Liver (tissue), 3 donors: ENCODE measurements around the gene TMEM163.

Source experiments
- EGR1 ChIP-seq, 2 donors: IDR thresholded peaks; 2 replicates each; pipeline ENCODE4 v1.6.1; 2016 to 2018; ENCODE audit warnings: antibody characterized with exemption in 2 of 2, low read depth in 2 of 2
- JUND ChIP-seq, 2 donors: IDR thresholded peaks; 2 replicates each; pipeline ENCODE4 v1.6.1; 2016; ENCODE audit warnings: antibody characterized with exemption in 2 of 2
- RAD21 ChIP-seq, 2 donors: IDR thresholded peaks; 2 replicates each; pipeline ENCODE4 v1.6.1; 2016; ENCODE audit warnings: antibody characterized with exemption in 2 of 2, mild to moderate bottlenecking in 2 of 2
- TAF1 ChIP-seq: conservative IDR thresholded peaks from 2 replicates; pipeline ENCODE4 v1.6.1; 2016; ENCODE audit warnings: antibody characterized with exemption, mild to moderate bottlenecking
- TF ChIP-seq, protein P1 (sequence below): fragments of 150-350 bp; IDR thresholded peaks from 2 replicates; pipeline ENCODE4 v1.5.1; 2017; ENCODE audit warnings: improper control_type of control experiment, low read depth, low read length; ENCODE audit not compliant: missing input control
- TF ChIP-seq, protein P2 (sequence below): IDR thresholded peaks from 2 replicates; pipeline ENCODE4 v1.6.1; 2016; ENCODE audit warnings: antibody characterized with exemption, mild to moderate bottlenecking
- TF ChIP-seq, protein P3 (sequence below): IDR thresholded peaks from 2 replicates; pipeline ENCODE4 v1.6.1; 2016; ENCODE audit warnings: antibody characterized with exemption
- donor health status: healthy.
- donor health status: healthy.

DNA sequence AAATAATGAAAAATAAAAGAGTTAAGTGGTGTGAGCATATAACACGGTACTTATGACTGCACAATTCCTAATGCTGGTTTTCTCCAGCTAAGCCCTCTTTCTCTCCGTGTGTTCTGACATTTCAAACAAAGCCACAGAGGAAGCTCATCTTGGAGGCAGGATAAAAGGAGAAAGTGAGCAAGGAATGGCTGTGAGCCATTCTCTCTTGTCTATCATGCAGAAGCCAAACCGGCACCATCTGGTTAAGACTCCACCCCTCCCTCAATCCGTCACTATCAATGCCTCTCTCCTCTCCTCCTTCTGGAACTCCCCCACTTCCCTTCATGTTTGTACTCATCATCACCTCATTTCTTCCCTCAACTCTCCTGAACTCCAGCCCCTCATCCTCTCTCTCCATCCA lies 210.4 kb downstream of the TMEM163 start:
- TF ChIP-seq, protein P1, sequence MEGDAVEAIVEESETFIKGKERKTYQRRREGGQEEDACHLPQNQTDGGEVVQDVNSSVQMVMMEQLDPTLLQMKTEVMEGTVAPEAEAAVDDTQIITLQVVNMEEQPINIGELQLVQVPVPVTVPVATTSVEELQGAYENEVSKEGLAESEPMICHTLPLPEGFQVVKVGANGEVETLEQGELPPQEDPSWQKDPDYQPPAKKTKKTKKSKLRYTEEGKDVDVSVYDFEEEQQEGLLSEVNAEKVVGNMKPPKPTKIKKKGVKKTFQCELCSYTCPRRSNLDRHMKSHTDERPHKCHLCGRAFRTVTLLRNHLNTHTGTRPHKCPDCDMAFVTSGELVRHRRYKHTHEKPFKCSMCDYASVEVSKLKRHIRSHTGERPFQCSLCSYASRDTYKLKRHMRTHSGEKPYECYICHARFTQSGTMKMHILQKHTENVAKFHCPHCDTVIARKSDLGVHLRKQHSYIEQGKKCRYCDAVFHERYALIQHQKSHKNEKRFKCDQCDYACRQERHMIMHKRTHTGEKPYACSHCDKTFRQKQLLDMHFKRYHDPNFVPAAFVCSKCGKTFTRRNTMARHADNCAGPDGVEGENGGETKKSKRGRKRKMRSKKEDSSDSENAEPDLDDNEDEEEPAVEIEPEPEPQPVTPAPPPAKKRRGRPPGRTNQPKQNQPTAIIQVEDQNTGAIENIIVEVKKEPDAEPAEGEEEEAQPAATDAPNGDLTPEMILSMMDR: no peak
- TF ChIP-seq JUND (IDR thresholded peaks at IDR 0.05) (no peak), RAD21 (IDR thresholded peaks at IDR 0.05) (no peak), TAF1 (no peak), EGR1 (IDR thresholded peaks at IDR 0.05; ENCODE audit: low read depth in 2 of 2) (no peak)
- TF ChIP-seq, protein P2, sequence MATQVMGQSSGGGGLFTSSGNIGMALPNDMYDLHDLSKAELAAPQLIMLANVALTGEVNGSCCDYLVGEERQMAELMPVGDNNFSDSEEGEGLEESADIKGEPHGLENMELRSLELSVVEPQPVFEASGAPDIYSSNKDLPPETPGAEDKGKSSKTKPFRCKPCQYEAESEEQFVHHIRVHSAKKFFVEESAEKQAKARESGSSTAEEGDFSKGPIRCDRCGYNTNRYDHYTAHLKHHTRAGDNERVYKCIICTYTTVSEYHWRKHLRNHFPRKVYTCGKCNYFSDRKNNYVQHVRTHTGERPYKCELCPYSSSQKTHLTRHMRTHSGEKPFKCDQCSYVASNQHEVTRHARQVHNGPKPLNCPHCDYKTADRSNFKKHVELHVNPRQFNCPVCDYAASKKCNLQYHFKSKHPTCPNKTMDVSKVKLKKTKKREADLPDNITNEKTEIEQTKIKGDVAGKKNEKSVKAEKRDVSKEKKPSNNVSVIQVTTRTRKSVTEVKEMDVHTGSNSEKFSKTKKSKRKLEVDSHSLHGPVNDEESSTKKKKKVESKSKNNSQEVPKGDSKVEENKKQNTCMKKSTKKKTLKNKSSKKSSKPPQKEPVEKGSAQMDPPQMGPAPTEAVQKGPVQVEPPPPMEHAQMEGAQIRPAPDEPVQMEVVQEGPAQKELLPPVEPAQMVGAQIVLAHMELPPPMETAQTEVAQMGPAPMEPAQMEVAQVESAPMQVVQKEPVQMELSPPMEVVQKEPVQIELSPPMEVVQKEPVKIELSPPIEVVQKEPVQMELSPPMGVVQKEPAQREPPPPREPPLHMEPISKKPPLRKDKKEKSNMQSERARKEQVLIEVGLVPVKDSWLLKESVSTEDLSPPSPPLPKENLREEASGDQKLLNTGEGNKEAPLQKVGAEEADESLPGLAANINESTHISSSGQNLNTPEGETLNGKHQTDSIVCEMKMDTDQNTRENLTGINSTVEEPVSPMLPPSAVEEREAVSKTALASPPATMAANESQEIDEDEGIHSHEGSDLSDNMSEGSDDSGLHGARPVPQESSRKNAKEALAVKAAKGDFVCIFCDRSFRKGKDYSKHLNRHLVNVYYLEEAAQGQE: no peak
- TF ChIP-seq, protein P3, sequence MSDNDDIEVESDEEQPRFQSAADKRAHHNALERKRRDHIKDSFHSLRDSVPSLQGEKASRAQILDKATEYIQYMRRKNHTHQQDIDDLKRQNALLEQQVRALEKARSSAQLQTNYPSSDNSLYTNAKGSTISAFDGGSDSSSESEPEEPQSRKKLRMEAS: no peak
